Measurements from ENCODE around the gene APMAP. TPM values are rescaled to one million over a fixed set of nuclear protein-coding genes. Genes with fewer than 3 reads are reported as not detected.

APMAP gene
- total and polyA plus RNA-seq, 8 donors = 20.8 to 47.8 (median 28.4) TPM

- WGBS, 2 donors = 89 to 93% methylated on average over 3 of the region's 3 CpGs
- ATAC-seq = peak in 2 of 4 donors; percentile 63 to 83
- Histone ChIP-seq H3K27ac (no peak overlapping the region), H3K4me3 (no peak overlapping the region), H3K27me3 (no peaks in the 10 kb centered on the region), H3K4me1 (no peaks in the 10 kb centered on the region), H3K9me3 (no peaks in the 10 kb centered on the region), H3K36me3 (peaks cover 0 to 13% (median 0%) of the 10 kb centered on the region in 3 donors)
- no peak for FAIRE-seq
- TF ChIP-seq, protein P1, sequence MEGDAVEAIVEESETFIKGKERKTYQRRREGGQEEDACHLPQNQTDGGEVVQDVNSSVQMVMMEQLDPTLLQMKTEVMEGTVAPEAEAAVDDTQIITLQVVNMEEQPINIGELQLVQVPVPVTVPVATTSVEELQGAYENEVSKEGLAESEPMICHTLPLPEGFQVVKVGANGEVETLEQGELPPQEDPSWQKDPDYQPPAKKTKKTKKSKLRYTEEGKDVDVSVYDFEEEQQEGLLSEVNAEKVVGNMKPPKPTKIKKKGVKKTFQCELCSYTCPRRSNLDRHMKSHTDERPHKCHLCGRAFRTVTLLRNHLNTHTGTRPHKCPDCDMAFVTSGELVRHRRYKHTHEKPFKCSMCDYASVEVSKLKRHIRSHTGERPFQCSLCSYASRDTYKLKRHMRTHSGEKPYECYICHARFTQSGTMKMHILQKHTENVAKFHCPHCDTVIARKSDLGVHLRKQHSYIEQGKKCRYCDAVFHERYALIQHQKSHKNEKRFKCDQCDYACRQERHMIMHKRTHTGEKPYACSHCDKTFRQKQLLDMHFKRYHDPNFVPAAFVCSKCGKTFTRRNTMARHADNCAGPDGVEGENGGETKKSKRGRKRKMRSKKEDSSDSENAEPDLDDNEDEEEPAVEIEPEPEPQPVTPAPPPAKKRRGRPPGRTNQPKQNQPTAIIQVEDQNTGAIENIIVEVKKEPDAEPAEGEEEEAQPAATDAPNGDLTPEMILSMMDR (IDR thresholded peaks at IDR 0.05) = no peak
- intact Hi-C loops (cut with DNase I) = no loop called here
- DNase-seq = no peak
Measured at GRCh38 chr20:24981790-24982189, 10.8 kb downstream of the APMAP start.

- DNase-seq (no peak), FAIRE-seq (no peak), ATAC-seq (no peak)
- Histone ChIP-seq H3K4me1 (no peaks in the 10 kb centered on the region), H3K36me3 (peaks cover 0 to 15% (median 0%) of the 10 kb centered on the region in 3 donors), H3K4me3 (no peak overlapping the region), H3K27me3 (no peaks in the 10 kb centered on the region), H3K9me3 (no peaks in the 10 kb centered on the region), H3K27ac (no peak overlapping the region)
- intact Hi-C loops (cut with DNase I) = no loop called here
- 91 to 94% methylated on average over 4 of the region's 4 CpGs for WGBS, 2 donors
- TF ChIP-seq, protein P1 (IDR thresholded peaks at IDR 0.05) = no peak
Measured at GRCh38 chr20:24981282-24981681, 11.3 kb downstream of the APMAP start.

GRCh38 chr20:24980291-24981053 is 12.1 kb downstream of the APMAP start:
- intact Hi-C loops (cut with DNase I) = no loop called here
- H3K36me3 ChIP-seq = peaks cover 0 to 15% (median 0%) of the 10 kb centered on the region in 3 donors
- 98% methylated on average over 34 of the region's 34 CpGs for WGBS, 2 donors
- no peak for DNase-seq
- no peaks in the 10 kb centered on the region for H3K4me1 ChIP-seq
- H3K4me3 ChIP-seq = no peak overlapping the region
- TF ChIP-seq, protein P1 (IDR thresholded peaks at IDR 0.05) = no peak
- no peaks in the 10 kb centered on the region for H3K27me3 ChIP-seq
- ATAC-seq = no peak
- H3K9me3 ChIP-seq = no peaks in the 10 kb centered on the region
- FAIRE-seq = no peak
- no peak overlapping the region for H3K27ac ChIP-seq

DNA sequence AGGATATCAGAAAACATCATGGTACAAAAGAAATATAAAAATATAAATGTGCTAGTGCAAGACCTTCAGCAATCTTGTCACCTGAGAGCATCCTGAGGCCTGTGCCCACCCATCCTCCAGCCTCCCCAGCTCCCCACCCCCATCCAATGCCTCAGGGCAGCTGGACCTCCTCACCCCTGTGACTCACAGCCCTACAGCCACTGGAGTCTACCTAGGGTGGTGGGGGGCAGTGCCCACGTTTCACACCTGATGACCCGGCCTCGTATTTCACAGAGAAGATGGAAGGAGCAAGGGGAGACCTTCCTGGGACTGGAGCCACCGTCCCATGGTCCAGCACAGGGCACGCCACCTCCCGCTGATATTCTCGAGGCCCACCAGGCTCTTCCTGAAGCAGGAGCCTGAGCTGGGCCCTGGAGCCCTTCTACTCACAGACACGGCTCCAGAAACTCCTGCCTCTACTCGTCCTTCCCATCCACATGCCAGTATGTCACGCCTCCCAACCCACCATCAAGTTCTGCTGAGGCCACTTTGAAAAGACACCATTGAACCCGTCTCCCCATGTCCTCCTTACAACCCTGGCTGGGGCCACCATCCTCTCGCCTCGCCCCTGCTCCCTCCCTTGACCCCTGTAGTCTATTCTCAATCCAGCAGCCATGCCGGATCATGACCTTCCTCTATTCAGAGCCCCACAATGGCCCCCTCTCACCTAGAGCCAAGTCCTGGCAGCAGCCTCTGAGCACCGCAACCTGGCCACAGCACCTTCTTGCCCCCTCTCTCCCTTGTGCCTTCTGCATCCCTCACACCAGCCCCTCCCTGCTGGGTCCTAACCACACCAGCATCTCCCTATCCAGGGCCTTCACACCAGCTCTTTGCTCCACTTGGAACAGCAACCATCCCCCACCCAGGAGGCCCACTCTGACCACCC is 13.3 kb downstream of the APMAP start:
- no peak overlapping the region for H3K27ac ChIP-seq
- WGBS, 2 donors = 96 to 99% methylated on average over 15 of the region's 15 CpGs

More for the DNA sequence above, 13.3 kb downstream of the APMAP start:
- TF ChIP-seq, protein P1 (IDR thresholded peaks at IDR 0.05) = no peak
- H3K9me3 ChIP-seq = no peaks in the 10 kb centered on the region
- no peak for FAIRE-seq
- H3K36me3 ChIP-seq = peaks cover 0 to 15% (median 0%) of the 10 kb centered on the region in 3 donors
- no peaks in the 10 kb centered on the region for H3K27me3 ChIP-seq
- no peaks in the 10 kb centered on the region for H3K4me1 ChIP-seq
- H3K4me3 ChIP-seq = no peak overlapping the region
- no peak for DNase-seq
- intact Hi-C loops (cut with DNase I) = no loop called here
- no peak for ATAC-seq

Measured in pancreas (tissue), 10 donors.